ENCODE measurements around the gene SMIM1.

Gene SMIM1

GRCh38 chr1:3817821-3818597, 45.5 kb downstream of the SMIM1 start:
- no peak for DNase-seq
- TF ChIP-seq, protein P1, sequence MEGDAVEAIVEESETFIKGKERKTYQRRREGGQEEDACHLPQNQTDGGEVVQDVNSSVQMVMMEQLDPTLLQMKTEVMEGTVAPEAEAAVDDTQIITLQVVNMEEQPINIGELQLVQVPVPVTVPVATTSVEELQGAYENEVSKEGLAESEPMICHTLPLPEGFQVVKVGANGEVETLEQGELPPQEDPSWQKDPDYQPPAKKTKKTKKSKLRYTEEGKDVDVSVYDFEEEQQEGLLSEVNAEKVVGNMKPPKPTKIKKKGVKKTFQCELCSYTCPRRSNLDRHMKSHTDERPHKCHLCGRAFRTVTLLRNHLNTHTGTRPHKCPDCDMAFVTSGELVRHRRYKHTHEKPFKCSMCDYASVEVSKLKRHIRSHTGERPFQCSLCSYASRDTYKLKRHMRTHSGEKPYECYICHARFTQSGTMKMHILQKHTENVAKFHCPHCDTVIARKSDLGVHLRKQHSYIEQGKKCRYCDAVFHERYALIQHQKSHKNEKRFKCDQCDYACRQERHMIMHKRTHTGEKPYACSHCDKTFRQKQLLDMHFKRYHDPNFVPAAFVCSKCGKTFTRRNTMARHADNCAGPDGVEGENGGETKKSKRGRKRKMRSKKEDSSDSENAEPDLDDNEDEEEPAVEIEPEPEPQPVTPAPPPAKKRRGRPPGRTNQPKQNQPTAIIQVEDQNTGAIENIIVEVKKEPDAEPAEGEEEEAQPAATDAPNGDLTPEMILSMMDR (IDR thresholded peaks at IDR 0.05; ENCODE audit: low read depth, low read length, missing control alignments), result no peak
- in situ Hi-C loops (cut with HindIII; ENCODE audit: low pct_ligation_motif_present, low sequenced_read_pairs), result no loop called here
- no peak overlapping the region for H3K27ac ChIP-seq
- no peaks in the 10 kb centered on the region for H3K27me3 ChIP-seq (replicated peaks)
- H3K36me3 ChIP-seq (replicated peaks), result no peaks in the 10 kb centered on the region
- no peak overlapping the region for H3K4me3 ChIP-seq (ENCODE audit: low read depth, low read length)

DNA sequence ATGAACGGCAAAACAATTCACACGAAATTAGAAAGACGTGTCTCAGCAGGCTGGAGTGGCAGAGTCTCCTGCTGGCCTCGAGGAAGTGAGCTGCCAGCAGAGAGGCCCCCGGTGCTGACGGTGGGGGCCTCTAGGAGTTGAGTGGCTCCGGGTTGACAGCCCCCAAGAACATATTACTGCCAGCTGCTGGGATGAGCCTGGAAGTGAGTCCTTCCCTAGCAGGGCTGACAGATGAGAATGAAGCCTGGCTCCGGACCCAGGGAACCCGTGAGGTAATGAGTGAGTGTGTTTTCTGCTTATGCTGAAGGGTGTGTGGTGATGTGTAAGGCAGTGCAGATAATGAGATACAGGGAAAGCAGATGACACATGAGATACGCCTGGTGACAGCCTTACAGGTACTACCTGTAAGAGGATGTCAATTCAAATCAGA, 47.2 kb downstream of the SMIM1 start:
- no peak for DNase-seq
- H3K36me3 ChIP-seq (replicated peaks), result peaks cover 3% of the 10 kb centered on the region
- H3K27me3 ChIP-seq (replicated peaks), result no peaks in the 10 kb centered on the region
- in situ Hi-C loops (cut with HindIII; ENCODE audit: low pct_ligation_motif_present, low sequenced_read_pairs), result no loop called here
- no peak overlapping the region for H3K27ac ChIP-seq
- TF ChIP-seq, protein P1 (IDR thresholded peaks at IDR 0.05; ENCODE audit: low read depth, low read length, missing control alignments), result no peak
- H3K4me3 ChIP-seq (ENCODE audit: low read depth, low read length), result no peak overlapping the region

- TF ChIP-seq, protein P1 (IDR thresholded peaks at IDR 0.05; ENCODE audit: low read depth, low read length, missing control alignments), result no peak
- no peak overlapping the region for H3K27ac ChIP-seq
- H3K4me3 ChIP-seq (ENCODE audit: low read depth, low read length), result no peak overlapping the region
- DNase-seq, result no peak
- in situ Hi-C loops (cut with HindIII; ENCODE audit: low pct_ligation_motif_present, low sequenced_read_pairs), result no loop called here
- peaks cover 3% of the 10 kb centered on the region for H3K36me3 ChIP-seq (replicated peaks)
- no peaks in the 10 kb centered on the region for H3K27me3 ChIP-seq (replicated peaks)
These were observed 47.8 kb downstream of the SMIM1 start for GRCh38 chr1:3820316-3820715.

GRCh38 chr1:3821004-3821403, 48.5 kb downstream of the SMIM1 start:
- H3K36me3 ChIP-seq (replicated peaks), result peaks cover 6% of the 10 kb centered on the region
- no peak for DNase-seq
- TF ChIP-seq, protein P1 (IDR thresholded peaks at IDR 0.05; ENCODE audit: low read depth, low read length, missing control alignments), result no peak

DNA sequence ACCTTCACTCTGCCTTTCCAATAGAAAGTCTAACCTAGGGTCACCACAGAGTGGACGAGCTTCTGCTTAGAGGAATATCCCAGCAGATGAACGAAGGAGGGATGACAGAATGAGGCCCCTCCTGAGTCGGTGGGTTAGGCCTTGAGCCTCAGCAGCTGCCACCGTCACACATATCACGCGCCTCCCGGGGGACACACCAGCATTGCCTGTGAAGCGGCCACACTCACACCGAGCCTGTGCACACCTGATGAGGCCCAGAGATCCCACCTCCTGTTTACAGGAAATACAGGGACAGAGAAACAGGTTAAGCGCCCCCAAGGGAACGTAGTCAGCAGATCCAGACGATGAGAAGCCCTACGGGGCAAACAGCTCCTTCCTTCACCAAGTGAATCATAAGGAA, 48.9 kb downstream of the SMIM1 start:
- TF ChIP-seq, protein P1 (IDR thresholded peaks at IDR 0.05; ENCODE audit: low read depth, low read length, missing control alignments), result no peak
- in situ Hi-C loops (cut with HindIII; ENCODE audit: low pct_ligation_motif_present, low sequenced_read_pairs), result no loop called here
- Histone ChIP-seq H3K36me3 (replicated peaks) (peaks cover 7% of the 10 kb centered on the region), H3K27me3 (replicated peaks) (no peaks in the 10 kb centered on the region), H3K4me3 (ENCODE audit: low read depth, low read length) (no peak overlapping the region), H3K27ac (no peak overlapping the region)
- no peak for DNase-seq

More at GRCh38 chr1:3821004-3821403, 48.5 kb downstream of the SMIM1 start:
- in situ Hi-C loops (cut with HindIII; ENCODE audit: low pct_ligation_motif_present, low sequenced_read_pairs), result no loop called here
- Histone ChIP-seq H3K4me3 (ENCODE audit: low read depth, low read length) (no peak overlapping the region), H3K27ac (no peak overlapping the region), H3K27me3 (replicated peaks) (no peaks in the 10 kb centered on the region)

- DNase-seq, result no peak
- no peak overlapping the region for H3K4me3 ChIP-seq (ENCODE audit: low read depth, low read length)
- H3K36me3 ChIP-seq (replicated peaks), result peaks cover 7% of the 10 kb centered on the region
- no peaks in the 10 kb centered on the region for H3K27me3 ChIP-seq (replicated peaks)
- TF ChIP-seq, protein P1 (IDR thresholded peaks at IDR 0.05; ENCODE audit: low read depth, low read length, missing control alignments), result no peak
- H3K27ac ChIP-seq, result no peak overlapping the region
- in situ Hi-C loops (cut with HindIII; ENCODE audit: low pct_ligation_motif_present, low sequenced_read_pairs), result no loop called here
These were observed 49.4 kb downstream of the SMIM1 start for GRCh38 chr1:3821908-3822307.
